ENCODE data around the gene ALPK3.

DNA sequence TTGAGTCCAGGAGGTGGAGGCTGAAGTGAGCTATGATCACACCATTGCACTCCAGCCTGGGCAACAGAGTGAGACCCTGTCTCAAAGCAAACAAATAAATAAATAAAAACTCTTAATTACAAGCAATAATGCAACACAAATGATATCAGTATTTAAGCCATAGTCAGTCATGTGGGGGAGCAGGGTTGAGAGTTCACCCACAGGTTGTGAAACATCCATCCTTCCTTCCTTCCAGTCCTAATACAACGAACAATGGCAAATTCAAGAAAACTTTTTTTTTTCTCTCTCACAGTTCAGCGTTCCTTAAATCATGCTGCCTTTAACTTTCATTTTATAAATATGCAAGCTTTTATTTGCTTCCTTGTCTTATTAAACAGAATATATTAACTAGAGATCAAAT lies 44.7 kb upstream of the ALPK3 start:
- TF ChIP-seq, protein P1, sequence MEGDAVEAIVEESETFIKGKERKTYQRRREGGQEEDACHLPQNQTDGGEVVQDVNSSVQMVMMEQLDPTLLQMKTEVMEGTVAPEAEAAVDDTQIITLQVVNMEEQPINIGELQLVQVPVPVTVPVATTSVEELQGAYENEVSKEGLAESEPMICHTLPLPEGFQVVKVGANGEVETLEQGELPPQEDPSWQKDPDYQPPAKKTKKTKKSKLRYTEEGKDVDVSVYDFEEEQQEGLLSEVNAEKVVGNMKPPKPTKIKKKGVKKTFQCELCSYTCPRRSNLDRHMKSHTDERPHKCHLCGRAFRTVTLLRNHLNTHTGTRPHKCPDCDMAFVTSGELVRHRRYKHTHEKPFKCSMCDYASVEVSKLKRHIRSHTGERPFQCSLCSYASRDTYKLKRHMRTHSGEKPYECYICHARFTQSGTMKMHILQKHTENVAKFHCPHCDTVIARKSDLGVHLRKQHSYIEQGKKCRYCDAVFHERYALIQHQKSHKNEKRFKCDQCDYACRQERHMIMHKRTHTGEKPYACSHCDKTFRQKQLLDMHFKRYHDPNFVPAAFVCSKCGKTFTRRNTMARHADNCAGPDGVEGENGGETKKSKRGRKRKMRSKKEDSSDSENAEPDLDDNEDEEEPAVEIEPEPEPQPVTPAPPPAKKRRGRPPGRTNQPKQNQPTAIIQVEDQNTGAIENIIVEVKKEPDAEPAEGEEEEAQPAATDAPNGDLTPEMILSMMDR (IDR thresholded peaks at IDR 0.05), result no peak
- TF ChIP-seq EZH2 (IDR thresholded peaks at IDR 0.05), result no peak

Measured in neural progenitor cell (in vitro differentiated cells).